WTC11 (cell line): ENCODE measurements around the gene DBH. TPM values are rescaled to one million over a fixed set of nuclear protein-coding genes. Genes with fewer than 3 reads are reported as not detected.

Source experiments
- ATAC-seq: fragments of 200-7000 bp; cut with Tn5 transposase; 2 replicates; pipeline ENCODE4 v1.10.0; 2021; ENCODE audit warnings: mild to moderate bottlenecking, moderate library complexity
- Bru-seq: library from RNA; stranded (reverse); fragments of 400-500 nt; gene quantifications from one replicate; lab custom pipeline; 2021; lab: Mats Ljungman, UMichigan
- CTCF ChIA-PET: fragments of 300-600 bp; sonication (Branson Sonifier 250); formaldehyde crosslinking; loops from one replicate; lab custom pipeline; 2021; ENCODE audit warnings: antibody characterized with exemption; lab: Charles Lee
- POLR2A ChIA-PET: fragments of 350-600 bp; sonication (Branson Sonifier 250); formaldehyde crosslinking; loops from one replicate; lab custom pipeline; 2021; ENCODE audit warnings: antibody characterized with exemption; lab: Charles Lee
- DNase-seq: peaks from one replicate; pipeline ENCODE4 v3.0.0; 2021; ENCODE audit warnings: low spot score
- H3K27ac Mint-ChIP-seq: 2 replicates; pipeline ENCODE4 v1.8.0; 2021; ENCODE audit warnings: mixed read lengths
- H3K27me3 Mint-ChIP-seq: 2 replicates; pipeline ENCODE4 v1.8.0; 2021; ENCODE audit warnings: low read depth, mild to moderate bottlenecking, moderate library complexity, mixed read lengths
- H3K36me3 Mint-ChIP-seq: 2 replicates; pipeline ENCODE4 v1.8.0; 2021; ENCODE audit warnings: mixed read lengths
- H3K4me1 Mint-ChIP-seq: 2 replicates; pipeline ENCODE4 v1.8.0; 2022; ENCODE audit warnings: mixed read lengths
- H3K4me3 Mint-ChIP-seq: 2 replicates; pipeline ENCODE4 v1.8.0; 2021; ENCODE audit warnings: mild to moderate bottlenecking, moderate library complexity, mixed read lengths
- H3K9me3 Mint-ChIP-seq: 2 replicates; pipeline ENCODE4 v1.8.0; 2021; ENCODE audit warnings: mixed read lengths
- CREM ChIP-seq: sonication (generic); formaldehyde crosslinking; IDR thresholded peaks from 2 replicates; pipeline ENCODE4 v1.8.1; 2022; ENCODE audit warnings: mild to moderate bottlenecking, missing genetic modification reagents, moderate library complexity
- ETV6 ChIP-seq: sonication (generic); formaldehyde crosslinking; IDR thresholded peaks from 2 replicates; pipeline ENCODE4 v1.8.1; 2022; ENCODE audit warnings: mild to moderate bottlenecking, missing genetic modification reagents
- FOXJ3 ChIP-seq: sonication (generic); formaldehyde crosslinking; IDR thresholded peaks from 2 replicates; pipeline ENCODE4 v1.9.0; 2021; ENCODE audit warnings: missing genetic modification reagents, mild to moderate bottlenecking, borderline replicate concordance
- GRHL2 ChIP-seq: fragments of 250-450 bp; sonication (Bioruptor Pico); IDR thresholded peaks from 2 replicates; pipeline ENCODE4 v1.8.0; 2022; ENCODE audit warnings: mild to moderate bottlenecking, moderate library complexity; ENCODE audit not compliant: insufficient replicate concordance, severe bottlenecking
- PRRX2 ChIP-seq: fragments of 250-450 bp; sonication (Bioruptor Pico); IDR thresholded peaks from 2 replicates; pipeline ENCODE4 v1.8.0; 2021; ENCODE audit warnings: mild to moderate bottlenecking
- RORB ChIP-seq: fragments of 250-450 bp; sonication (Bioruptor Pico); IDR thresholded peaks from 2 replicates; pipeline ENCODE4 v1.9.0; 2021; ENCODE audit warnings: mild to moderate bottlenecking
- SOX15 ChIP-seq: fragments of 250-450 bp; sonication (Bioruptor Pico); IDR thresholded peaks from 2 replicates; pipeline ENCODE4 v1.9.0; 2021; ENCODE audit warnings: mild to moderate bottlenecking
- TEAD1 ChIP-seq: sonication (generic); formaldehyde crosslinking; IDR thresholded peaks from 2 replicates; pipeline ENCODE4 v1.8.0; 2022; ENCODE audit warnings: mild to moderate bottlenecking, missing genetic modification reagents
- ZNF121 ChIP-seq: sonication (generic); formaldehyde crosslinking; IDR thresholded peaks from 2 replicates; pipeline ENCODE4 v1.8.0; 2023; ENCODE audit warnings: missing genetic modification reagents
- ZNF263 ChIP-seq: sonication (generic); formaldehyde crosslinking; IDR thresholded peaks from 2 replicates; pipeline ENCODE4 v1.8.1; 2022; ENCODE audit warnings: low read depth, mild to moderate bottlenecking, moderate library complexity, missing genetic modification reagents
- ZNF416 ChIP-seq: fragments of 250-450 bp; sonication (Bioruptor Pico); IDR thresholded peaks from 2 replicates; pipeline ENCODE4 v1.9.0; 2021; ENCODE audit warnings: mild to moderate bottlenecking, inconsistent platforms
- ZNF423 ChIP-seq: fragments of 250-450 bp; sonication (Bioruptor Pico); IDR thresholded peaks from 2 replicates; pipeline ENCODE4 v2.1.2; 2022; ENCODE audit warnings: mild to moderate bottlenecking, moderate library complexity
- long read RNA-seq, 3 experiments: library from RNA in 1 of 3; library from capped mRNA in 1 of 3; library from polyadenylated mRNA in 1 of 3; unstranded in 2 of 3; stranded (forward) in 1 of 3; transcript quantifications; one replicate each; pipeline ENCODE4 v2.0.0, GENCODE V29; 2021
- total RNA-seq: library from RNA; stranded (reverse); gene quantifications from 3 replicates; pipeline ENCODE4 v1.2.3, GENCODE V29; 2021
- TF ChIP-seq, protein P1 (sequence below): sonication (generic); formaldehyde crosslinking; IDR thresholded peaks from 2 replicates; pipeline ENCODE4 v1.8.0; 2023; ENCODE audit warnings: missing genetic modification reagents
- TF ChIP-seq, protein P2 (sequence below): sonication (generic); formaldehyde crosslinking; IDR thresholded peaks from 2 replicates; pipeline ENCODE4 v1.8.1; 2023; ENCODE audit warnings: mild to moderate bottlenecking, missing genetic modification reagents
- TF ChIP-seq, protein P3 (sequence below): sonication (generic); formaldehyde crosslinking; IDR thresholded peaks from 2 replicates; pipeline ENCODE4 v1.8.1; 2023; ENCODE audit warnings: mild to moderate bottlenecking, missing genetic modification reagents, borderline replicate concordance
- TF ChIP-seq, protein P4 (sequence below): fragments of 250-450 bp; sonication (Bioruptor Pico); IDR thresholded peaks from 2 replicates; pipeline ENCODE4 v1.8.0; 2021; ENCODE audit warnings: mild to moderate bottlenecking
- TF ChIP-seq, protein P5 (sequence below): sonication (generic); formaldehyde crosslinking; IDR thresholded peaks from 2 replicates; pipeline ENCODE4 v1.8.1; 2022; ENCODE audit warnings: missing genetic modification reagents, borderline replicate concordance
- TF ChIP-seq, protein P6 (sequence below): sonication (generic); formaldehyde crosslinking; IDR thresholded peaks from 2 replicates; pipeline ENCODE4 v1.8.1; 2022; ENCODE audit warnings: mild to moderate bottlenecking, moderate library complexity, missing genetic modification reagents
- TF ChIP-seq, protein P7 (sequence below): sonication (generic); formaldehyde crosslinking; conservative IDR thresholded peaks from 2 replicates; pipeline ENCODE4 v1.8.1; 2022; ENCODE audit warnings: mild to moderate bottlenecking, missing genetic modification reagents

Gene DBH
- total RNA-seq (0.23 to 0.34 TPM (median 0.24 TPM) in 3 replicates), Bru-seq, nascent RNA (percentile 6 among the genes with signal in this experiment)
- long read RNA-seq, experiment 1, partial matches to known transcripts, result 0 of 2 reads
- long read RNA-seq, experiment 1, other reads (novel, unspliced or antisense), result 2 of 2 reads
- long read RNA-seq, experiment 2, partial matches to known transcripts, result 1 of 2 reads
- long read RNA-seq, experiment 2, other reads (novel, unspliced or antisense), result 1 of 2 reads
- long read RNA-seq, experiment 3, result 0 reads

GRCh38 chr9:133635533-133636531, at the start of gene DBH:
Gene DBH, plus strand, starts transcription at chr9:133636363. Its CDS starts 9 bp downstream, at chr9:133636372.
- Mint-ChIP-seq H3K27ac (peak within 1 kb of the TSS; percentile 9; the same call in 1 of the 2 replicates), H3K36me3 (no peaks in the 10 kb centered on the region), H3K4me3 (no peak within 1 kb of the TSS)

DNA sequence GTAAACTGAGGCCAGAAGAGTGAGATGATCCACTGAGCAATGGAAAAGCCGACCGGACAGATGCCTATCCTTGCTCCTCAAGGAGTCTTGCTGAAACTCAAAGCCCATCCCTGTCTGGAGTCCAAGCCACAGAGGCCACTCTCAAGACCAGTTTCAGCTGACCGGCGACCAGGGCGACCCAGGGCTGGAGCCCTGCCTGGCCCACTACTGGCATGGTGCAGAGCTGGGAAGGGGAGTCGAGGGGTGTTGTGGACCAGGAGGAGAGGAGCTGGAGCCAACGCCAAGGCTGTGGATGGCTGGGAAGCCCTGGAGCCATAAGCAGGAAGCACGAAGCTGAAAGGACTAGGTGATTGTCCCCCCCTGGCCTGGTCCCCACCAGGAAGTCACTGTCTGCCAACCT, 49.1 kb upstream of the DBH start:
- CTCF ChIA-PET, result interaction anchor here (0.8 to 1.5 kb wide), 2 partner anchors 53 to 129 kb away, joined by 3 read pairs; no protein-coding TSS in a partner anchor
- TF ChIP-seq RORB (CRISPR knock-in tag), result no peak
- no peak for TF ChIP-seq ZNF263 (CRISPR knock-in tag)
- no peak for TF ChIP-seq ZNF121 (CRISPR knock-in tag)
- no peak for TF ChIP-seq SOX15 (CRISPR knock-in tag)
- TF ChIP-seq, protein P1, sequence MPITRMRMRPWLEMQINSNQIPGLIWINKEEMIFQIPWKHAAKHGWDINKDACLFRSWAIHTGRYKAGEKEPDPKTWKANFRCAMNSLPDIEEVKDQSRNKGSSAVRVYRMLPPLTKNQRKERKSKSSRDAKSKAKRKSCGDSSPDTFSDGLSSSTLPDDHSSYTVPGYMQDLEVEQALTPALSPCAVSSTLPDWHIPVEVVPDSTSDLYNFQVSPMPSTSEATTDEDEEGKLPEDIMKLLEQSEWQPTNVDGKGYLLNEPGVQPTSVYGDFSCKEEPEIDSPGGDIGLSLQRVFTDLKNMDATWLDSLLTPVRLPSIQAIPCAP (CRISPR knock-in tag), result no peak
- TF ChIP-seq ETV6, result no peak
- no peak for TF ChIP-seq GRHL2 (CRISPR knock-in tag)
- TF ChIP-seq TEAD1 (CRISPR knock-in tag), result no peak
- no peak for TF ChIP-seq FOXJ3 (CRISPR knock-in tag)
- TF ChIP-seq PRRX2, result no peak
- TF ChIP-seq CREM, result no peak
- no peak for TF ChIP-seq ZNF423
- TF ChIP-seq ZNF416 (CRISPR knock-in tag), result no peak
- TF ChIP-seq, protein P2, sequence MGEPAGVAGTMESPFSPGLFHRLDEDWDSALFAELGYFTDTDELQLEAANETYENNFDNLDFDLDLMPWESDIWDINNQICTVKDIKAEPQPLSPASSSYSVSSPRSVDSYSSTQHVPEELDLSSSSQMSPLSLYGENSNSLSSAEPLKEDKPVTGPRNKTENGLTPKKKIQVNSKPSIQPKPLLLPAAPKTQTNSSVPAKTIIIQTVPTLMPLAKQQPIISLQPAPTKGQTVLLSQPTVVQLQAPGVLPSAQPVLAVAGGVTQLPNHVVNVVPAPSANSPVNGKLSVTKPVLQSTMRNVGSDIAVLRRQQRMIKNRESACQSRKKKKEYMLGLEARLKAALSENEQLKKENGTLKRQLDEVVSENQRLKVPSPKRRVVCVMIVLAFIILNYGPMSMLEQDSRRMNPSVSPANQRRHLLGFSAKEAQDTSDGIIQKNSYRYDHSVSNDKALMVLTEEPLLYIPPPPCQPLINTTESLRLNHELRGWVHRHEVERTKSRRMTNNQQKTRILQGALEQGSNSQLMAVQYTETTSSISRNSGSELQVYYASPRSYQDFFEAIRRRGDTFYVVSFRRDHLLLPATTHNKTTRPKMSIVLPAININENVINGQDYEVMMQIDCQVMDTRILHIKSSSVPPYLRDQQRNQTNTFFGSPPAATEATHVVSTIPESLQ (CRISPR knock-in tag), result no peak

More at GRCh38 chr9:133635533-133636531, at the start of gene DBH:
- Mint-ChIP-seq H3K27me3 (no peaks in the 10 kb centered on the region), H3K4me1 (peaks cover 37% of the 10 kb centered on the region)
- CTCF ChIA-PET, result interaction anchor here (1.2 to 1.6 kb wide), 3 partner anchors 46 to 107 kb away, joined by 3 to 4 read pairs (median 3); no protein-coding TSS in a partner anchor
- TF ChIP-seq, protein P3, sequence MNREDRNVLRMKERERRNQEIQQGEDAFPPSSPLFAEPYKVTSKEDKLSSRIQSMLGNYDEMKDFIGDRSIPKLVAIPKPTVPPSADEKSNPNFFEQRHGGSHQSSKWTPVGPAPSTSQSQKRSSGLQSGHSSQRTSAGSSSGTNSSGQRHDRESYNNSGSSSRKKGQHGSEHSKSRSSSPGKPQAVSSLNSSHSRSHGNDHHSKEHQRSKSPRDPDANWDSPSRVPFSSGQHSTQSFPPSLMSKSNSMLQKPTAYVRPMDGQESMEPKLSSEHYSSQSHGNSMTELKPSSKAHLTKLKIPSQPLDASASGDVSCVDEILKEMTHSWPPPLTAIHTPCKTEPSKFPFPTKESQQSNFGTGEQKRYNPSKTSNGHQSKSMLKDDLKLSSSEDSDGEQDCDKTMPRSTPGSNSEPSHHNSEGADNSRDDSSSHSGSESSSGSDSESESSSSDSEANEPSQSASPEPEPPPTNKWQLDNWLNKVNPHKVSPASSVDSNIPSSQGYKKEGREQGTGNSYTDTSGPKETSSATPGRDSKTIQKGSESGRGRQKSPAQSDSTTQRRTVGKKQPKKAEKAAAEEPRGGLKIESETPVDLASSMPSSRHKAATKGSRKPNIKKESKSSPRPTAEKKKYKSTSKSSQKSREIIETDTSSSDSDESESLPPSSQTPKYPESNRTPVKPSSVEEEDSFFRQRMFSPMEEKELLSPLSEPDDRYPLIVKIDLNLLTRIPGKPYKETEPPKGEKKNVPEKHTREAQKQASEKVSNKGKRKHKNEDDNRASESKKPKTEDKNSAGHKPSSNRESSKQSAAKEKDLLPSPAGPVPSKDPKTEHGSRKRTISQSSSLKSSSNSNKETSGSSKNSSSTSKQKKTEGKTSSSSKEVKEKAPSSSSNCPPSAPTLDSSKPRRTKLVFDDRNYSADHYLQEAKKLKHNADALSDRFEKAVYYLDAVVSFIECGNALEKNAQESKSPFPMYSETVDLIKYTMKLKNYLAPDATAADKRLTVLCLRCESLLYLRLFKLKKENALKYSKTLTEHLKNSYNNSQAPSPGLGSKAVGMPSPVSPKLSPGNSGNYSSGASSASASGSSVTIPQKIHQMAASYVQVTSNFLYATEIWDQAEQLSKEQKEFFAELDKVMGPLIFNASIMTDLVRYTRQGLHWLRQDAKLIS (CRISPR knock-in tag), result no peak
- TF ChIP-seq, protein P4, sequence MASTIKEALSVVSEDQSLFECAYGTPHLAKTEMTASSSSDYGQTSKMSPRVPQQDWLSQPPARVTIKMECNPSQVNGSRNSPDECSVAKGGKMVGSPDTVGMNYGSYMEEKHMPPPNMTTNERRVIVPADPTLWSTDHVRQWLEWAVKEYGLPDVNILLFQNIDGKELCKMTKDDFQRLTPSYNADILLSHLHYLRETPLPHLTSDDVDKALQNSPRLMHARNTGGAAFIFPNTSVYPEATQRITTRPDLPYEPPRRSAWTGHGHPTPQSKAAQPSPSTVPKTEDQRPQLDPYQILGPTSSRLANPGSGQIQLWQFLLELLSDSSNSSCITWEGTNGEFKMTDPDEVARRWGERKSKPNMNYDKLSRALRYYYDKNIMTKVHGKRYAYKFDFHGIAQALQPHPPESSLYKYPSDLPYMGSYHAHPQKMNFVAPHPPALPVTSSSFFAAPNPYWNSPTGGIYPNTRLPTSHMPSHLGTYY (CRISPR knock-in tag), result no peak
- TF ChIP-seq, protein P5, sequence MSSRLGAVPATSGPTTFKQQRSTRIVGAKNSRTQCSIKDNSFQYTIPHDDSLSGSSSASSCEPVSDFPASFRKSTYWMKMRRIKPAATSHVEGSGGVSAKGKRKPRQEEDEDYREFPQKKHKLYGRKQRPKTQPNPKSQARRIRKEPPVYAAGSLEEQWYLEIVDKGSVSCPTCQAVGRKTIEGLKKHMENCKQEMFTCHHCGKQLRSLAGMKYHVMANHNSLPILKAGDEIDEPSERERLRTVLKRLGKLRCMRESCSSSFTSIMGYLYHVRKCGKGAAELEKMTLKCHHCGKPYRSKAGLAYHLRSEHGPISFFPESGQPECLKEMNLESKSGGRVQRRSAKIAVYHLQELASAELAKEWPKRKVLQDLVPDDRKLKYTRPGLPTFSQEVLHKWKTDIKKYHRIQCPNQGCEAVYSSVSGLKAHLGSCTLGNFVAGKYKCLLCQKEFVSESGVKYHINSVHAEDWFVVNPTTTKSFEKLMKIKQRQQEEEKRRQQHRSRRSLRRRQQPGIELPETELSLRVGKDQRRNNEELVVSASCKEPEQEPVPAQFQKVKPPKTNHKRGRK (CRISPR knock-in tag), result no peak
- TF ChIP-seq, protein P6, sequence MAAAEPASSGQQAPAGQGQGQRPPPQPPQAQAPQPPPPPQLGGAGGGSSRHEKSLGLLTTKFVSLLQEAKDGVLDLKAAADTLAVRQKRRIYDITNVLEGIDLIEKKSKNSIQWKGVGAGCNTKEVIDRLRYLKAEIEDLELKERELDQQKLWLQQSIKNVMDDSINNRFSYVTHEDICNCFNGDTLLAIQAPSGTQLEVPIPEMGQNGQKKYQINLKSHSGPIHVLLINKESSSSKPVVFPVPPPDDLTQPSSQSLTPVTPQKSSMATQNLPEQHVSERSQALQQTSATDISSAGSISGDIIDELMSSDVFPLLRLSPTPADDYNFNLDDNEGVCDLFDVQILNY (CRISPR knock-in tag), result no peak
- TF ChIP-seq, protein P7, sequence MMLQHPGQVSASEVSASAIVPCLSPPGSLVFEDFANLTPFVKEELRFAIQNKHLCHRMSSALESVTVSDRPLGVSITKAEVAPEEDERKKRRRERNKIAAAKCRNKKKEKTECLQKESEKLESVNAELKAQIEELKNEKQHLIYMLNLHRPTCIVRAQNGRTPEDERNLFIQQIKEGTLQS (CRISPR knock-in tag), result no peak
- TF ChIP-seq, all 79 proteins: peak for 0
- ATAC-seq (no peak), DNase-seq (no peak)
- no peaks in the 10 kb centered on the region for H3K9me3 Mint-ChIP-seq
- POLR2A ChIA-PET, result no interaction called here

More for the DNA sequence above, 49.1 kb upstream of the DBH start:
- Mint-ChIP-seq H3K9me3 (peaks cover 5% of the 10 kb centered on the region), H3K27me3 (0 out of 2 replicates have a peak, but pooled peaks cover 4% of the 10 kb centered on the region), H3K36me3 (peaks cover 4% of the 10 kb centered on the region), H3K4me3 (no peak overlapping the region), H3K27ac (no peak overlapping the region), H3K4me1 (peaks cover 24% of the 10 kb centered on the region)
- ATAC-seq, result no peak
- POLR2A ChIA-PET, result no interaction called here
- no peak for DNase-seq
